C1 segment of cervical spinal cord (tissue), 14 donors: Measurements from ENCODE around the gene FAM199X.
A peak's percentile ranks its signal among the peaks of the same experiment; 100 is the strongest.

Experiments used
- DNase-seq, 14 donors: peaks; one replicate each; lab custom pipeline; 2025; lab: John Stamatoyannopoulos, UW

Gene FAM199X

GRCh38 chrX:104165894-104166734, at the start of gene FAM199X:
Gene FAM199X (plus strand): TSS chrX:104166453. CDS start chrX:104166786, 333 bp downstream.
- DNase-seq = peak in 13 of 14 donors; percentile 31 to 83 (median 67)

- DNase-seq = no peak
Observed at GRCh38 chrX:104117759-104118158, 48.5 kb upstream of the FAM199X start.

- no peak for DNase-seq
Observed at GRCh38 chrX:104118765-104119164, 47.5 kb upstream of the FAM199X start.

- no peak for DNase-seq
Observed at GRCh38 chrX:104122829-104123228, 43.4 kb upstream of the FAM199X start.

GRCh38 chrX:104126856-104127255, 39.4 kb upstream of the FAM199X start:
- DNase-seq = no peak

- DNase-seq = no peak
Observed at GRCh38 chrX:104130808-104131207, 35.4 kb upstream of the FAM199X start.

- DNase-seq = no peak
Observed at GRCh38 chrX:104134583-104135261, 31.5 kb upstream of the FAM199X start.

GRCh38 chrX:104135677-104136076, 30.6 kb upstream of the FAM199X start:
- no peak for DNase-seq

GRCh38 chrX:104136241-104137019, 29.8 kb upstream of the FAM199X start:
- peak in 12 of 14 donors; percentile 2 to 78 (median 27) for DNase-seq

GRCh38 chrX:104137496-104137895, 28.8 kb upstream of the FAM199X start:
- DNase-seq = peak in 1 of 14 donors; percentile 0

- no peak for DNase-seq
Observed at GRCh38 chrX:104141087-104141760, 25.0 kb upstream of the FAM199X start.

- no peak for DNase-seq
Observed at GRCh38 chrX:104151037-104151436, 15.2 kb upstream of the FAM199X start.

GRCh38 chrX:104156630-104157529, 9.4 kb upstream of the FAM199X start, which contains the start of gene SLC25A53:
Gene SLC25A53 (minus strand): TSS chrX:104157009. CDS start chrX:104105257, 51,752 bp downstream.
- peak; percentile 15 to 91 (median 70) for DNase-seq

- peak in 3 of 14 donors; percentile 27 to 41 (median 30) for DNase-seq
Observed at GRCh38 chrX:104166735-104167436, 633 bp downstream of the FAM199X start.

GRCh38 chrX:104168127-104168526, 1.9 kb downstream of the FAM199X start:
- no peak for DNase-seq

- DNase-seq = no peak
Observed at GRCh38 chrX:104172121-104172520, 5.9 kb downstream of the FAM199X start.

GRCh38 chrX:104172788-104173187, 6.5 kb downstream of the FAM199X start:
- DNase-seq = no peak

- DNase-seq = no peak
Observed at GRCh38 chrX:104173841-104174240, 7.6 kb downstream of the FAM199X start.

GRCh38 chrX:104183685-104184084, 17.4 kb downstream of the FAM199X start:
- DNase-seq = no peak
